ENCODE data around the gene PPP2R3A. TPM values are rescaled to one million over a fixed set of nuclear protein-coding genes. Genes with fewer than 3 reads are reported as not detected.

PPP2R3A gene
- total and polyA plus RNA-seq, 2 of the 13 experiments (the other 11 are each of a cell fraction or from before 2014, with no cell fraction given): 0.07 to 0.12 TPM

DNA sequence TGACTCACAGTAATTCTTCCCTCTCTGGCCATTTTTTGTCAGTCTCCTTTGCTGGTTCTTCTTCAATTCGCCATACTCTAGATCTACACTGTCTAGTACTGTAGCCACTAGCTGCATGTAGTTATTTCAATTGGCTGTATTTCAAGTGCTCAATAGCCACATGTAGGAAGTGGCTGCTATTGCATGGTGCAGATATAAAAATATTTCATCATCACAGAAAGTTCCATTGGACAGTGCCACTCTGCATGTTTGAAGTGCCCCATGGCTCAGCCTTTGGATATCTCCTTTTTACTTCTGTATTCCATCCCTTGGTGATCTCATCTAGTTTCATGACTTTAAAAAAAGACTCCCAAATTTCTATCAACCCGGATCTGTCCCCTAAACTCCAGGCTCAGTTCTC, 22.1 kb downstream of the PPP2R3A start (continued):
- TF ChIP-seq PHB2 (IDR thresholded peaks at IDR 0.05; ENCODE audit: partially characterized antibody) (no peak), HOXD1 (CRISPR knock-in tag; IDR thresholded peaks at IDR 0.05) (no peak), RAD21 (CRISPR knock-in tag; IDR thresholded peaks at IDR 0.05) (no peak)

DNA sequence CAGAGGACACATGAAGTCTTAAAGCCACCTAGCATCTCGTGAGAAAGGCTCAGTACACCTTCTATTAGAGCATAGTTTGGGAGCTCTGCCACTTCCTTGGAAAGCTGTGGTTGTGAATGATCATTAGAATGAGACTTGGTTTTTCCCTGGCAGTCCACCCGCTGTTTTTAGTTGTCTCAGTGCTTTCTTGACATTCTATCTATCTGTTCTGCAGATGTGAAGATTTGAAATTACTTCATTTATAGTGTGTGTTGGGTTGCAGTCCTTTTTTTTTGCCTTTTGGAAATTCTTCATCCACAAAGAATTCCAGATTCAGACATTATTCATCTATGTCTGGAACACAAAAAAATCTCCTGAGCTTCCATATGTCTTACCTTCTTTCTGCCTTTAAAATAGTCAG, 23.7 kb downstream of the PPP2R3A start:
- DNase-seq (ENCODE audit: low spot score) (no peak), FAIRE-seq (no peak), ATAC-seq (no peak)
- Histone ChIP-seq H3K9ac (ENCODE audit: insufficient read depth, low read depth, low read length) (no peak overlapping the region), H2AFZ (ENCODE audit: low read length) (no peak overlapping the region), H3K27me3 (ENCODE audit: control insufficient read depth in 1 of 2, insufficient read depth in 2 of 2, low read length in 2 of 2) (peaks cover 0 to 4% of the 10 kb centered on the region in 2 experiments; a peak in 1 of 5 replicates), H3K4me1 (ENCODE audit: insufficient read depth, low read length) (no peaks in the 10 kb centered on the region), H4K20me1 (ENCODE audit: insufficient read depth, low read length) (no peaks in the 10 kb centered on the region), H3K36me3 (replicated peaks in 1 of 2; ENCODE audit: control insufficient read depth in 1 of 2, insufficient read depth in 2 of 2, low read length in 2 of 2) (no peaks in the 10 kb centered on the region), H3K4me2 (ENCODE audit: low read depth, low read length) (no peak overlapping the region), H3K4me3 (replicated peaks in 1 of 3; ENCODE audit: insufficient read depth in 1 of 3, low read depth in 2 of 3, low read length in 3 of 3) (no peak overlapping the region), H3K9me3 (ENCODE audit: low read length) (no peaks in the 10 kb centered on the region), H3K27ac (ENCODE audit: extremely low read length, insufficient read depth, low read length) (no peak overlapping the region), H3K79me2 (ENCODE audit: insufficient read depth, low read length) (no peaks in the 10 kb centered on the region)
- intact Hi-C loops (cut with micrococcal nuclease; ENCODE audit: unreplicated experiment): no loop called here
- BruUV-seq (replicated peaks): no TSS peak
- whole genome bisulfite sequencing (ENCODE audit: low lambda C conversion rate): 3% methylated on average over 2 of the region's 2 CpGs
- TF ChIP-seq ZFY (CRISPR knock-in tag; IDR thresholded peaks at IDR 0.05) (no peak), PLRG1 (conservative IDR thresholded peaks at IDR 0.05) (no peak), NFIB (CRISPR knock-in tag; IDR thresholded peaks at IDR 0.05; ENCODE audit: borderline replicate concordance) (no peak), SMAD3 (CRISPR knock-in tag; IDR thresholded peaks at IDR 0.05) (no peak), HDAC6 (IDR thresholded peaks at IDR 0.05; ENCODE audit: low read depth, low read length) (no peak), ZFYVE20 (CRISPR knock-in tag; IDR thresholded peaks at IDR 0.05; ENCODE audit: borderline replicate concordance, low read depth) (no peak), TBX2 (CRISPR knock-in tag; IDR thresholded peaks at IDR 0.05; ENCODE audit: borderline replicate concordance) (no peak), POGZ (CRISPR knock-in tag; IDR thresholded peaks at IDR 0.05) (no peak), RFX1 (IDR thresholded peaks at IDR 0.05) (no peak)
- TF ChIP-seq, protein P1, sequence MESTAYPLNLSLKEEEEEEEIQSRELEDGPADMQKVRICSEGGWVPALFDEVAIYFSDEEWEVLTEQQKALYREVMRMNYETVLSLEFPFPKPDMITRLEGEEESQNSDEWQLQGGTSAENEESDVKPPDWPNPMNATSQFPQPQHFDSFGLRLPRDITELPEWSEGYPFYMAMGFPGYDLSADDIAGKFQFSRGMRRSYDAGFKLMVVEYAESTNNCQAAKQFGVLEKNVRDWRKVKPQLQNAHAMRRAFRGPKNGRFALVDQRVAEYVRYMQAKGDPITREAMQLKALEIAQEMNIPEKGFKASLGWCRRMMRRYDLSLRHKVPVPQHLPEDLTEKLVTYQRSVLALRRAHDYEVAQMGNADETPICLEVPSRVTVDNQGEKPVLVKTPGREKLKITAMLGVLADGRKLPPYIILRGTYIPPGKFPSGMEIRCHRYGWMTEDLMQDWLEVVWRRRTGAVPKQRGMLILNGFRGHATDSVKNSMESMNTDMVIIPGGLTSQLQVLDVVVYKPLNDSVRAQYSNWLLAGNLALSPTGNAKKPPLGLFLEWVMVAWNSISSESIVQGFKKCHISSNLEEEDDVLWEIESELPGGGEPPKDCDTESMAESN (CRISPR knock-in tag; conservative IDR thresholded peaks at IDR 0.05): no peak
- TF ChIP-seq, protein P2, sequence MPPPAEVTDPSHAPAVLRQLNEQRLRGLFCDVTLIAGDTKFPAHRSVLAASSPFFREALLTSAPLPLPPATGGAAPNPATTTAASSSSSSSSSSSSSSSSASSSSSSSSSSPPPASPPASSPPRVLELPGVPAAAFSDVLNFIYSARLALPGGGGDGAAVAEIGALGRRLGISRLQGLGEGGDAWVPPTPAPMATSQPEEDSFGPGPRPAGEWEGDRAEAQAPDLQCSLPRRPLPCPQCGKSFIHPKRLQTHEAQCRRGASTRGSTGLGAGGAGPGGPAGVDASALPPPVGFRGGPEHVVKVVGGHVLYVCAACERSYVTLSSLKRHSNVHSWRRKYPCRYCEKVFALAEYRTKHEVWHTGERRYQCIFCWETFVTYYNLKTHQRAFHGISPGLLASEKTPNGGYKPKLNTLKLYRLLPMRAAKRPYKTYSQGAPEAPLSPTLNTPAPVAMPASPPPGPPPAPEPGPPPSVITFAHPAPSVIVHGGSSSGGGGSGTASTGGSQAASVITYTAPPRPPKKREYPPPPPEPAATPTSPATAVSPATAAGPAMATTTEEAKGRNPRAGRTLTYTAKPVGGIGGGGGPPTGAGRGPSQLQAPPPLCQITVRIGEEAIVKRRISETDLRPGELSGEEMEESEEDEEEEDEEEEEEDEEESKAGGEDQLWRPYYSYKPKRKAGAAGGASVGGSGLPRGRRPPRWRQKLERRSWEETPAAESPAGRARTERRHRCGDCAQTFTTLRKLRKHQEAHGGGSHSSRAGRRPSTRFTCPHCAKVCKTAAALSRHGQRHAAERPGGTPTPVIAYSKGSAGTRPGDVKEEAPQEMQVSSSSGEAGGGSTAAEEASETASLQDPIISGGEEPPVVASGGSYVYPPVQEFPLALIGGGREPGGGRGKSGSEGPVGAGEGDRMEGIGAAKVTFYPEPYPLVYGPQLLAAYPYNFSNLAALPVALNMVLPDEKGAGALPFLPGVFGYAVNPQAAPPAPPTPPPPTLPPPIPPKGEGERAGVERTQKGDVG (CRISPR knock-in tag; IDR thresholded peaks at IDR 0.05; ENCODE audit: borderline replicate concordance): no peak
- ChIA-PET CTCF (ENCODE audit: low intra/inter-chr PET ratio, low total read pairs) (no interaction called here), POLR2A (no interaction called here)
- in situ Hi-C loops (cut with HindIII; ENCODE audit: extremely low pct_ligation_motif_present, low pct_unique_long_range_greater_than_20kb): no loop called here

Data from HepG2 (cell line).